NB4 (cell line): ENCODE data around the gene STXBP2.

Experiments
- DNase-seq: peaks from one replicate; pipeline ENCODE4 v3.0.0; 2010; ENCODE audit warnings: low read depth
- H3K4me3 ChIP-seq: one replicate; pipeline ENCODE4 v1.5.1; 2011; ENCODE audit warnings: mild to moderate bottlenecking, low read depth, low read length, moderate library complexity
- MYC ChIP-seq: IDR thresholded peaks from 2 replicates; pipeline ENCODE4 v1.6.1; 2011; ENCODE audit warnings: low read depth, low read length
- POLR2A ChIP-seq: IDR thresholded peaks from 2 replicates; pipeline ENCODE4 v1.6.1; 2011; ENCODE audit warnings: mild to moderate bottlenecking; ENCODE audit not compliant: insufficient read length; ENCODE audit errors: extremely low read depth
- TF ChIP-seq, protein P1 (sequence below): IDR thresholded peaks from 2 replicates; pipeline ENCODE4 v1.6.1; 2011; ENCODE audit warnings: low read depth, low read length
- TF ChIP-seq, protein P2 (sequence below): IDR thresholded peaks from one replicate; pipeline ENCODE4 v1.5.1; 2012; ENCODE audit warnings: low read depth, low read length

Gene STXBP2

DNA sequence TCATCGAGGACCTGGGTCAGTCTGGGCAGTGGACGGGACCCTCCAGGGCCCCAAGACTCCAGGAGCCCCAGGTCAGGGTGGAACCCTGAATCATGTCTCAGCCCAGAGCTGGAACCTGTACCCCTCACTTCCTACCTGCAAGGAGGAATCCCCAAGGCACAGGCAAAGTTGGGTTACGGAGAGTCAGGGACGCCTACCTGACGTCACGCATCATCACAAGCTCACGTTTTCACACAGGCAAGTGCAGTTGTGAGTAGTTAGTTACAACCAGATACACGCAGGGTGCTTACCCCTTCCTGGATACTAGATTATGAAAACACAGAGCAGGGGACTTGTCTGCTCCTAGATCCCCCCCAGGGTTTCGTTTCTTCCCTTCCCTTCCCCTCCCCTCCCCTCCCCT lies 33.9 kb downstream of the STXBP2 start:
- peak overlapping the region; percentile 77 for H3K4me3 ChIP-seq
- no peak for DNase-seq
- TF ChIP-seq, protein P1, sequence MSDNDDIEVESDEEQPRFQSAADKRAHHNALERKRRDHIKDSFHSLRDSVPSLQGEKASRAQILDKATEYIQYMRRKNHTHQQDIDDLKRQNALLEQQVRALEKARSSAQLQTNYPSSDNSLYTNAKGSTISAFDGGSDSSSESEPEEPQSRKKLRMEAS = no peak
- TF ChIP-seq, protein P2, sequence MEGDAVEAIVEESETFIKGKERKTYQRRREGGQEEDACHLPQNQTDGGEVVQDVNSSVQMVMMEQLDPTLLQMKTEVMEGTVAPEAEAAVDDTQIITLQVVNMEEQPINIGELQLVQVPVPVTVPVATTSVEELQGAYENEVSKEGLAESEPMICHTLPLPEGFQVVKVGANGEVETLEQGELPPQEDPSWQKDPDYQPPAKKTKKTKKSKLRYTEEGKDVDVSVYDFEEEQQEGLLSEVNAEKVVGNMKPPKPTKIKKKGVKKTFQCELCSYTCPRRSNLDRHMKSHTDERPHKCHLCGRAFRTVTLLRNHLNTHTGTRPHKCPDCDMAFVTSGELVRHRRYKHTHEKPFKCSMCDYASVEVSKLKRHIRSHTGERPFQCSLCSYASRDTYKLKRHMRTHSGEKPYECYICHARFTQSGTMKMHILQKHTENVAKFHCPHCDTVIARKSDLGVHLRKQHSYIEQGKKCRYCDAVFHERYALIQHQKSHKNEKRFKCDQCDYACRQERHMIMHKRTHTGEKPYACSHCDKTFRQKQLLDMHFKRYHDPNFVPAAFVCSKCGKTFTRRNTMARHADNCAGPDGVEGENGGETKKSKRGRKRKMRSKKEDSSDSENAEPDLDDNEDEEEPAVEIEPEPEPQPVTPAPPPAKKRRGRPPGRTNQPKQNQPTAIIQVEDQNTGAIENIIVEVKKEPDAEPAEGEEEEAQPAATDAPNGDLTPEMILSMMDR = no peak
- TF ChIP-seq POLR2A = no peak
- no peak for TF ChIP-seq MYC

DNA sequence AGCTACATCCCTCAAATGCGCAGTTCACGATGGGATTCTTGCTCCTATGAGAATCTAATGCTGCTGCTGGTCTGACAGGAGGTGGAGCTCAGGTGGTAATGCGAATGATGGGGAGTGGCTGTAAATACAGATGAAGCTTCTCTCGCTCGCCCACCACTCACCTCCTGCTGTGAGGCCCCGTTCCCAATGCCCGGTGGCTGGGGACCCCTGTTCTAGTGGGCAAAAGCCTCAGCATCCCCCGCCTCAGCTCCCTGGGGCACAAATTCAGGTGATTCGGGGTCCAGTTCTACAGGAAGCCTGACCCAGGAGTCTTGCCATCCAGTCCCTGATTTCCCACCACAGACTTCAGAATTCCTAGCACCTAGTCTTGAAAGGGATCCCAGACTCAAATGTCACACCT lies 35.6 kb downstream of the STXBP2 start:
- DNase-seq = no peak
- no peak overlapping the region for H3K4me3 ChIP-seq
- TF ChIP-seq POLR2A = no peak
- TF ChIP-seq, protein P1 = no peak
- no peak for TF ChIP-seq MYC
- TF ChIP-seq, protein P2 = no peak

DNA sequence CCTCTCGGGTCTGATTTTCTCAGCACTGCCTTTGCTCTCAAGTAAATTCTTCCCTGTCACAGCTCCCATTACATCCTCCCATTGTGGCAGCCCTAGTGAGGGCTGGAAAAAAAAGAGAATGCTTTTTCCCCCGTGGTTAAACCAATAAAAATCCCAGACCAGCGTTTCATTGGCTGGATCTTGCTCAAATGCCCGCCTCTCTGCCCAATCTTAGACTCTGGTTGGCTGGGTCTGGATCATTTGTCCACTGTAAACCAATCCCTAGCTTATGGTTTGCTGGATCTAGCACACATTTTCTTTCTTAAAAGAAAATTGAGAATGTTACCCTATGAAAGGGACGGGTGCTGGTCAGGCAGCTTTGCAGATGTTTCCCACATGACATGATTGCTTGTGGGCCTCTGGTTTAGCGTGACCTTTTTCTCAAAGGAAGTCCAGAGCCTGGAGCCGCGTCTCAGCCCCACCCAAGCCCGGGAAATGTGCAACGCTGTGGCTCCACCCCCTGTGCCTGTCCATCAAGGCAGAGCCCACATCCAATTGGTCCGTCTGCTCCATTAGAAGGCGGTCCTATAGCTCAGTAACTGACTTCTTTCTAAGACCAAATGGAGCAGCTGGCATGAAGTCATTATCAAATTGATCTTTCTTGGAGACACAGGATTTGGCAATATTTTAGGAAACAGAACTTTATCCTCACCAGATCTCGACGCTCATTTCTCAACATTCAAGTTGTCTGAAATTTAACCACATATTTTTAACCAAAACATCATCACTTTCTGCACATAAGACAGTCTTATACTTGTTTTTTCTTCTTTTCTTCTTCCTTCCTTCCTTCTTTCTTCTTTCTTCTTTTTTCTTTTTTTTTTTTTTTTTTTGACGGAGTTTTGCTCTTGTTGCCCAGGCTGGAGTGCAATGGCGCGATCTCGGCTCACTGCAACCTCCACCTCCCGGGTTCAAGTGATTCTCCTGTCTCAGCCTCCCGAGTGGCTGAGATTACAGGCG lies 37.4 kb downstream of the STXBP2 start:
- no peak for TF ChIP-seq POLR2A
- TF ChIP-seq, protein P1 = peak; percentile 27; the same call in 1 of the 2 replicates
- DNase-seq = peak; percentile 96
- no peak overlapping the region for H3K4me3 ChIP-seq

DNA sequence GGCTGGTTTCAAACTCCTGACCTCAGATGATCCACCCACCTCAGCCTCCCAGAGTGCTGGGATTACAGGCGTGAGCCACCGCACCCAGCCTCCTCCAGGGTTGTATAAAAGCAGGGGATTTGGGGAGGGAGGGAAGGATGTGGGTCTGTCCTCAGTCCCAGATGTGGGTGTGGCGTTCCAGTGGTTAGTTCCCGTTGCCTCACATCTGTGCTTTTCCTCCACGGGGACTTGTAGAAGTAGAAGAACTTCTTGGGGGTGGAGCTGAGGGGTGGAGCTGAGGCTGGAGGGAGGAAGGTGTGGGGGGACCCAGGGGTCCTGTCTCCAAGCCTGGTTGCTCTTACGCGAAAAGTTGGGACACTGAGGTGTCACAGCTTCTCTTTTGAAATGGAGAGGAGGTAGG lies 39.5 kb downstream of the STXBP2 start:
- no peak for TF ChIP-seq MYC
- TF ChIP-seq, protein P1 = no peak
- no peak for TF ChIP-seq POLR2A
- TF ChIP-seq, protein P2 = no peak
- H3K4me3 ChIP-seq = peak overlapping the region; percentile 53
- peak; percentile 97 for DNase-seq

DNA sequence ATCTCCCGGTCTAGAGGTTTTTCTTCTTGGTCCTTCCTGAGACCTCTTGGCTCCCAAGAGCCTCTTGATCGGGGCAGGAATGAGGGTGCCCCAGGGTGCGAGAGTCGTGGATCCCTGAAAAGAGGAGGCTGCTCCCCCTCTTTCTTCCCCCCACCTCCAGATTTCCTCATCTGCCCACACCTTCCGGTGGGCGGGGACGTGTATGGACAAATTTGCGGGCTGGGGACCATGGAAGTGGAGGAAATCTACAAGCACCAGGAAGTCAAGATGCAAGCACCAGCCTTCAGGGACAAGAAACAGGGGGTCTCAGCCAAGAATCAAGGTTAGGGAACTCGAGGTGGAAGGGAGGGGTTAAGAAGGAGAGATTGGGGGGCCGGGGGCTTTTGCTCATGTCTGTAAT lies 39.9 kb downstream of the STXBP2 start, which contains the start of gene MCEMP1:
TSS of gene MCEMP1 (plus strand) at position 237 of the 400 bp plus-strand sequence. CDS start at position 268, 31 bp downstream.
- no peak for TF ChIP-seq MYC
- TF ChIP-seq, protein P2 = no peak
- TF ChIP-seq, protein P1 = no peak
- TF ChIP-seq POLR2A = no peak
- DNase-seq = peak; percentile 80
- peak within 1 kb of the TSS; percentile 53 for H3K4me3 ChIP-seq

DNA sequence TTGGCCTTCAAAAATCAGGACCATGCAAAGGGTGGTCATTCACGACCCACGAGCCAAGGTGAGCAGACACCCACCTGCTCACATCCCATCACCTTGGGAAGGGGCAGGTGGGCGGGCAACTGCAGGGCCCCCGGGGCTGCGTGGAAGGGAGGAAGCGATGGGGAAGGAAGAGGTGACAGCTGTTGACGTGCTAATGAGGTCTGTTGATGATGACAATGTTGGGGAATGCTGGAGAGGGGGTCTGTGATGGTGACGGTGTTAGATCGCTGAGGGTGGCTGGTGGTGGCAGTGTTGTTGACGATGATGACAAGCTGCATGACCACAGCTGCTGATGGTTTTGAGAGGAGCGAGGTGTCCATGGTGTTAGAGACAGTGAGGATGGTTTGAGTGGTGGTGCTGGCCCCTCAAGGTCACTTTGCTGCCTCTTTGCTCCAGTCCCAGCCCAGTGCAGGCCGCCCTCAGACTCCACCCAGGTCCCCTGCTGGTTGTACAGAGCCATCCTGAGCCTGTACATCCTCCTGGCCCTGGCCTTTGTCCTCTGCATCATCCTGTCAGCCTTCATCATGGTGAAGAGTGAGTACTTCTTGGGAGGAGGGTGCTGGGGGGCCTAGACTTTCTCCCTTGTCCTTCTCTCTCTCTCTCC lies 40.9 kb downstream of the STXBP2 start:
- TF ChIP-seq MYC (no peak), POLR2A (no peak)
- TF ChIP-seq, protein P1 = no peak
- TF ChIP-seq, protein P2 = no peak
- no peak overlapping the region for H3K4me3 ChIP-seq
- peak; percentile 51 for DNase-seq
